GM12873 (cell line): ENCODE measurements around the gene EAF2.

Experiments used
- CTCF ChIP-seq: IDR thresholded peaks from 2 replicates; pipeline ENCODE4 v1.5.1; 2012; ENCODE audit warnings: low read depth, mild to moderate bottlenecking, moderate library complexity, low read length, control low read depth; ENCODE audit not compliant: insufficient read depth; ENCODE audit errors: missing control alignments

The EAF2 gene

DNA sequence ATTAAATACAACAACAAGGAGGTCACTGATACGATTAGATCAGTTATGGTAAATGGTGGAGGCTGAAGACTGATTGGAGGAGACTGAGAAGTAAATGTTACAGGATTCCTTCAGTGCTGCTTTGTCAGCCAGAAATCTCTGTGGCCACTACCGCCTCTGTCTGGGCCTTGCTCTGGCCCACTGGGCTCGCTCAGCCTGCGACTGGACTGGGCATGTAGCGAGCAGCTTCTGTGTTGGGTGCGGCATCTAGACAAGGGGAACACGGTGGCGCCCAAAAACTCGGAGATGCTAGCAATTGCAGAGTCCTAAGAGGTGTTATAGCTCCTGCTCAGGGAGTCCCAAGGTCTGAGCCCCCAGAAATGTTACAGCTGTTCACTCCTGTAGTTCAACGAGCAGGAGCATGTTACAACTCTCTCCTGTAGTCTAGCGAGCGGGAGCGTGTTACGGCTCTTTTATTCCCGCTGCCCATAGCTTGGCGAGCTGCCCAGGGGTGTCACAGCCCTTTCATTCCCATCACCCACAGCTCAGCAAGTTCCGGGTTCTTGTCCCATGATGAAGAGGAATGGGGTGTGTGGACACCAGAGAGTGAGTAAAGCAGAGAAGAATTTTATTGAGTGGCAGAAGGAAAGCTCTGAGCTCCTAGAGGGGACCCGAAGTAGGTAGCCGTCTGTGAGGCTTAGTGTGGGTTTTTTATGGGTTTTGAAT, 83.9 kb downstream of the EAF2 start:
- TF ChIP-seq CTCF: no peak

DNA sequence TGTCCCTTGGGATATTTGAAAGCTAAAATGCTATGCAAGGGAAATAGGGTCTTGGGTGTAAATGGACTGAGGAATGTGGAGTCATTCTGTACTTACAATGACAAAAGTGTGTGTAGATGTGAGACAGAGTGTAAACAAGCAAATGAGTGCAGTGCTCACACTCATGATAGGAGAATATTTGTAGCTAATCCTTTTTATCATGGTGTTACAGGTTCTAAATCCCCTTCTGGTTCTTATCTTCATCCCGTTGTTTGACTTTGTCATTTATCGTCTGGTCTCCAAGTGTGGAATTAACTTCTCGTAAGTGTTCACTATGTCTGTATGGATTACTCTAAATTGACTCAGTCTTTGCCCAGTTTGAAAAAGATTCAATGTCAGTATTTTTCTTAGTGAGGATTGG, 89.7 kb downstream of the EAF2 start:
- TF ChIP-seq CTCF: no peak

DNA sequence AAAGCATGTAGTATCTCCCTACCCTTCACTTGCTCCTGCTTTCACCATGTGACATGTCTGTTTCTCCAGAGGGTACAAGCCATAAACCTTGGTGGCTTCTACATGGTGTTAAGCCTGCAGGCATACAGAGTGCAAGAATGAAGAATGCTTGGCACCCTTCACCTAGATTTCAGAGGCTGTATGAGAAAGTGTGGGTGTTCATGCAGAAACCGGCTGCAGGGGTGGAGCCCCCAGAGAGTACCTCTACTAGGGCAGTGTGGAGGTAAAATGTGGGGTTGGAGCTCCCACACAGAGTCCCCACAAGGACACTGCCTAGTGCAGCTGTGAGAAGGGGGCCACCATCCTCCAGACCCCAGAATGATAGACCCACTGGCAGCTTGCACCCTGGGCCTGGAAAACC, 91.4 kb downstream of the EAF2 start:
- TF ChIP-seq CTCF: no peak
